ENCODE data around the gene C4B. TPM values are rescaled to one million over a fixed set of nuclear protein-coding genes. Genes with fewer than 3 reads are reported as not detected.
"Not testable (repeated sequence)": the region's sequence is repeated elsewhere in the genome, so short reads cannot be mapped to it uniquely, and the experiment has no call there.

The C4B gene
- total RNA-seq, 4 donors from 2014 or later: 11.0 to 80.0 (median 20.3) TPM

DNA sequence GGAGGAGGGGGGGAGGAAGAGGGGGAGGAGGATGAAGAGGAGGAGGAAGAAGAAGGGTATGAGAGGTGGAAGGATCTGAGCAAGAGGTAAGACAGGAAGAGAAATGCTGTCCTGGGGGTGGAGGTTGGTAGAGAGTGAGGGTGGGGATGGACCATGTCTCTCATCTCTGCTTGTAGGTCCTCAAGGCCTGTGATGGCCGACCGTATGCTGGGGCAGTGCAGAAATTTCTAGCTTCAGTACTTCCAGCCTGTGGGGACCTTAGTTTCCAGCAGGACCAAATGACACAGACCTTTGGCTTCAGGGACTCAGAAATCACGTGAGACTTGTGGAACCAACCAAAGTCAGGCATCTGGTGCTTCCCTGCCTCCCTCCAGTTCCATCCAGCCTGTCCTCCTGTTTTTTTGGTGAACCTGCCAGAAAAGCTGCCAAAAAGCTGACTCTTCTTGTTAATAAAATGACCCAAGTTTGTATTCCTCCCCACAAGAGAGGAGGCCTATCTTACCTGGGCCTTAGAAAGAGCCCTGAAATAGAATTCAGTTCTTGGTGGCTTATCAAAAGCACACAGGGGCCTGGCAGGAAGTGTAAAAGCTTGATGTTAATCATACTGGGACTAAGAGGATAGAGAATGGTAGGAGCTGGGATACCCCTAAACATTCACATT lies 35.2 kb upstream of the C4B start:
- H3K27ac ChIP-seq: no peak overlapping the region
- H3K27me3 ChIP-seq: no peaks in the 10 kb centered on the region
- no peak overlapping the region for H3K4me3 ChIP-seq
- H3K36me3 ChIP-seq: peaks cover 0 to 11% (median 0%) of the 10 kb centered on the region in 3 donors
- H3K9me3 ChIP-seq: no peaks in the 10 kb centered on the region
- H3K4me1 ChIP-seq: no peaks in the 10 kb centered on the region
- no peak for TF ChIP-seq POLR2A (IDR thresholded peaks at IDR 0.05)
- TF ChIP-seq, protein P1, sequence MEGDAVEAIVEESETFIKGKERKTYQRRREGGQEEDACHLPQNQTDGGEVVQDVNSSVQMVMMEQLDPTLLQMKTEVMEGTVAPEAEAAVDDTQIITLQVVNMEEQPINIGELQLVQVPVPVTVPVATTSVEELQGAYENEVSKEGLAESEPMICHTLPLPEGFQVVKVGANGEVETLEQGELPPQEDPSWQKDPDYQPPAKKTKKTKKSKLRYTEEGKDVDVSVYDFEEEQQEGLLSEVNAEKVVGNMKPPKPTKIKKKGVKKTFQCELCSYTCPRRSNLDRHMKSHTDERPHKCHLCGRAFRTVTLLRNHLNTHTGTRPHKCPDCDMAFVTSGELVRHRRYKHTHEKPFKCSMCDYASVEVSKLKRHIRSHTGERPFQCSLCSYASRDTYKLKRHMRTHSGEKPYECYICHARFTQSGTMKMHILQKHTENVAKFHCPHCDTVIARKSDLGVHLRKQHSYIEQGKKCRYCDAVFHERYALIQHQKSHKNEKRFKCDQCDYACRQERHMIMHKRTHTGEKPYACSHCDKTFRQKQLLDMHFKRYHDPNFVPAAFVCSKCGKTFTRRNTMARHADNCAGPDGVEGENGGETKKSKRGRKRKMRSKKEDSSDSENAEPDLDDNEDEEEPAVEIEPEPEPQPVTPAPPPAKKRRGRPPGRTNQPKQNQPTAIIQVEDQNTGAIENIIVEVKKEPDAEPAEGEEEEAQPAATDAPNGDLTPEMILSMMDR (IDR thresholded peaks at IDR 0.05): no peak
- DNase-seq: no peak

DNA sequence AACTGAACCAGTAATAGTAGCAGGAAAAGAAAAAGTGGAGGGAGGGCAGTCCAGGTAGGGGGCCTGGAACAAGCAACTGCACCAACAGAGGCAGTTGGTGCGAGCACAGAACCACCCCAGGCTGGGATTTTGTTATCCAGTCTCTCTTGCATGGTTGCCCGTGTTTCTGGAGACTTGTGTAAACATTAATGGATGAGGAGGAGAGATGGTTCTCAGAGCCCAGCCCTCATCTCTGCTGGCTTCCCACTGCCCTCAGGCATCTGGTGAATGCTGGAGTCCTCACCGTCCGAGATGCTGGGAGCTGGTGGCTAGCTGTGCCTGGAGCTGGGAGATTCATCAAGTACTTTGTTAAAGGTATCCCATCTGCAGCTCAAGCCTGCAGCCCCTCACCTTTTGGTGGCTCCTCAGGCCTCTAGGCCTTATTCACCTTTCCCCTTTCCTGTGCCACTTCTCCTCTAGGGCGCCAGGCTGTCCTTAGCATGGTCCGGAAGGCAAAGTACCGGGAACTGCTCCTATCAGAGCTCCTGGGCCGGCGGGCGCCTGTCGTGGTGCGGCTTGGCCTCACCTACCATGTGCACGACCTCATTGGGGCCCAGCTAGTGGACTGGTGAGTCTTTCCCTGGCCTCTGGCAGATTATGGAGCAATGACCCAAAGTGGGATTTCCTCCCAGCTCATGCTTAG lies 34.3 kb upstream of the C4B start:
- H3K27ac ChIP-seq, H3K27me3 ChIP-seq, H3K9me3 ChIP-seq, H3K4me1 ChIP-seq, H3K4me3 ChIP-seq: not testable (repeated sequence)
- H3K36me3 ChIP-seq: peaks cover 0 to 11% (median 0%) of the 10 kb centered on the region in 3 donors
- DNase-seq: peak in 1 of 3 donors; percentile 11

- H3K4me1 ChIP-seq, H3K27ac ChIP-seq, H3K4me3 ChIP-seq, H3K9me3 ChIP-seq, H3K27me3 ChIP-seq, DNase-seq: not testable (repeated sequence)
- peaks cover 0 to 11% (median 0%) of the 10 kb centered on the region in 3 donors for H3K36me3 ChIP-seq
Measured at GRCh38 chr6:31980998-31981397, 33.6 kb upstream of the C4B start.

- H3K4me1 ChIP-seq, H3K4me3 ChIP-seq, H3K27me3 ChIP-seq, H3K27ac ChIP-seq, H3K9me3 ChIP-seq, DNase-seq: not testable (repeated sequence)
- H3K36me3 ChIP-seq: peaks cover 0 to 11% (median 0%) of the 10 kb centered on the region in 3 donors
Measured at GRCh38 chr6:31981744-31982143, 32.9 kb upstream of the C4B start, which contains the start of gene C4A. Gene C4A, plus strand, starts transcription at chr6:31982057. Its CDS starts 51 bp downstream, at chr6:31982108.

DNA sequence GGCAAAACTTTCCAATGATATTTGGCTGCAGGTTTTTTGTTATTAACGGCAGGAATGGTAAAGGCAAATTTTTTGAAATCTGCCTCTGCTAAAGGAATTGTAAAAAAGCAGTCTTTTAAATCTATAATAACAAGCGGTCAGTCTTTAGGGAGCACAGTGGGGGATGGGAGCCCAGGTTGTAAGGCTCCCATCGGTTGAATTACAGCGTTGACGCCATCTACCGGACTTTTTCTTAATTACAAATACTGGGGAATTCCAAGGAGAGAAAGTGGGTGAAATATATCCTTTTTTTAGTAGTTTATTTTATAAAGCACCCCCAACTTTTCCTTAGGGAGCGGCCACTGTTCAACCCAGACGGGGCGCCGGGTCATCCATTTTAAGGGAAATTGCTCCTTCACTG lies 25.2 kb upstream of the C4B start:
- H3K9me3 ChIP-seq, H3K27ac ChIP-seq, DNase-seq, H3K4me3 ChIP-seq, H3K4me1 ChIP-seq, H3K27me3 ChIP-seq, H3K36me3 ChIP-seq: not testable (repeated sequence)

DNA sequence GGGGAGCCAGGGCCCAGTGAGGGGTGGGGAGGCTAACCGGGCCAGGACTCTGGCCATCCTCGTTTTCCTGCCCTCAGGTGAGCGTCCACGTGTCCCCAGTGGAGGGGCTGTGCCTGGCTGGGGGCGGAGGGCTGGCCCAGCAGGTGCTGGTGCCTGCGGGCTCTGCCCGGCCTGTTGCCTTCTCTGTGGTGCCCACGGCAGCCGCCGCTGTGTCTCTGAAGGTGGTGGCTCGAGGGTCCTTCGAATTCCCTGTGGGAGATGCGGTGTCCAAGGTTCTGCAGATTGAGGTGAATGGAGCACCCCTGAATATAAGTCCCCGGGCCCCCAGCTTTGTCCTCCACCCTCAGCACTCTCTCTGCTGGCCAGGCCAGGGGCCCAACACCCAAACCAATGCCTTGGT lies 20.2 kb upstream of the C4B start:
- H3K4me3 ChIP-seq, H3K36me3 ChIP-seq, H3K27me3 ChIP-seq, H3K9me3 ChIP-seq, H3K27ac ChIP-seq, H3K4me1 ChIP-seq: not testable (repeated sequence)
- DNase-seq: peak in 1 of 3 donors; percentile 21

- not testable (repeated sequence) for H3K36me3 ChIP-seq, H3K27ac ChIP-seq, H3K9me3 ChIP-seq, H3K27me3 ChIP-seq, H3K4me3 ChIP-seq, H3K4me1 ChIP-seq
- DNase-seq: peak in 2 of 3 donors; percentile 14 to 26
Measured at GRCh38 chr6:31996385-31996784, 18.2 kb upstream of the C4B start.

- not testable (repeated sequence) for H3K27me3 ChIP-seq, H3K36me3 ChIP-seq, H3K9me3 ChIP-seq, DNase-seq, H3K4me1 ChIP-seq, H3K27ac ChIP-seq, H3K4me3 ChIP-seq
Measured at GRCh38 chr6:32002546-32003268, 11.9 kb upstream of the C4B start.

GRCh38 chr6:32003301-32003700 lies 11.3 kb upstream of the C4B start:
- H3K27ac ChIP-seq, H3K4me1 ChIP-seq, DNase-seq, H3K9me3 ChIP-seq, H3K36me3 ChIP-seq, H3K4me3 ChIP-seq, H3K27me3 ChIP-seq: not testable (repeated sequence)

- H3K27me3 ChIP-seq, H3K36me3 ChIP-seq, DNase-seq, H3K27ac ChIP-seq, H3K4me3 ChIP-seq, H3K9me3 ChIP-seq, H3K4me1 ChIP-seq: not testable (repeated sequence)
Measured at GRCh38 chr6:32004393-32004792, 10.2 kb upstream of the C4B start.

DNA sequence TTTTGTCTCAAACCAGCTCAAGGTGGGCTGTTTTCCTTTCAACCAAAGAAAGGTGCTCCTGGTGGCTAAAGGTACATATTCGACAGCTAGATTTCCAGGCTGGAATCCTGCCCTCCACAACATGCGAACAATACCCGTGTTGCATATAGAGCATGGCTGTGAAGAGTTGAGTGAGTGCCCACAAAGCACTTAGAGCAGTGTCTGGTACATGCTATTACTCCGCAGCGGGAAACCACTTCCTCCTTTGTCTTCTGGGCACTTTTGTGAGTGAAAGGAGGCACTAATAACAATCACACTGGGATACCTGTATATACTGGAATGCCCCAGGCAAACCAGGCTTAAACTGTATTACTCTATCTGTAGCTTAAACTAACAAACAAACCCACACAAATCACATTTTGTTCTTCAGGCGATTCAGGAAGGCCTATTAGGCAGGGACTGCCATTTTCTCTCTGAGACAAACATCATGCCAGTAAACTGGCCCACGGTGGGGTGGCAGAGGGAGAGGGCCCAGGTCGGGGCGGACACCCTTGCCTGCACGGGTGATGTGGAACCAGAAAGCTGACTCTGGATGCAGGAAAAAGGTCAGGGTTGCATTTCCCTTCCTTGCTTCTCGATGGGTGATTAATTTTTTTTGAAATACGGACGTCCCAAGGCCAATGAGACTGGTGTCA lies 9.6 kb upstream of the C4B start:
- not testable (repeated sequence) for DNase-seq, H3K4me1 ChIP-seq, H3K27ac ChIP-seq, H3K27me3 ChIP-seq, H3K36me3 ChIP-seq, H3K9me3 ChIP-seq, H3K4me3 ChIP-seq

DNA sequence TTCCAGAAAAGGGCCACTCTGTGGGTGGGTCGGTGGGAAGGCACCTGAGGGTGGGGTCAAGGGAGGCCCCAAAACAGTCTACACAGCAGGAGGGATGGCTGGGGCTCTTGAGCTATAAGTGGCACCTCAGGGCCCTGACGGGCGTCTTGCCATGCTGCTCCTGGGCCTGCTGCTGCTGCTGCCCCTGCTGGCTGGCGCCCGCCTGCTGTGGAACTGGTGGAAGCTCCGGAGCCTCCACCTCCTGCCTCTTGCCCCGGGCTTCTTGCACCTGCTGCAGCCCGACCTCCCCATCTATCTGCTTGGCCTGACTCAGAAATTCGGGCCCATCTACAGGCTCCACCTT lies 9.1 kb upstream of the C4B start:
- not testable (repeated sequence) for H3K27ac ChIP-seq, H3K4me1 ChIP-seq, H3K27me3 ChIP-seq, H3K9me3 ChIP-seq, H3K4me3 ChIP-seq, H3K36me3 ChIP-seq
- peak in 1 of 3 donors; percentile 17 for DNase-seq

- H3K27ac ChIP-seq, H3K36me3 ChIP-seq, H3K4me3 ChIP-seq, H3K27me3 ChIP-seq, H3K4me1 ChIP-seq, H3K9me3 ChIP-seq: not testable (repeated sequence)
- DNase-seq: peak in 1 of 3 donors; percentile 7
Measured at GRCh38 chr6:32005991-32006529, 8.5 kb upstream of the C4B start.
